H1 (cell line): Measurements from ENCODE around the gene MRTFB. TPM values are rescaled to one million over a fixed set of nuclear protein-coding genes. Genes with fewer than 3 reads are reported as not detected.

ENCODE experiments used
- CTCF ChIA-PET: fragments of 300-600 bp; sonication (Branson Sonifier 250); formaldehyde crosslinking; loops from one replicate; lab custom pipeline; 2021; ENCODE audit not compliant: partially characterized antibody; lab: Charles Lee
- POLR2A ChIA-PET: fragments of 300-600 bp; sonication (Branson Sonifier 250); formaldehyde crosslinking; loops from one replicate; lab custom pipeline; 2021; ENCODE audit warnings: inconsistent platforms; ENCODE audit not compliant: partially characterized antibody; lab: Charles Lee
- DNase-seq, 2 experiments: peaks; one replicate each; pipeline versions ENCODE4 v3.0.0 to v3.0.0-alpha.2; 2010 to 2022; ENCODE audit warnings: low spot score in 2 of 2, low read depth in 1 of 2, mixed read lengths in 1 of 2
- FAIRE-seq: peaks from 2 replicates; lab custom pipeline; 2011; peaks lifted over from hg19 to GRCh38; lab: Jason Lieb, UNC
- H2AFZ ChIP-seq: 2 replicates; pipeline ENCODE4 v1.8.1; 2012; ENCODE audit warnings: low read length, inconsistent platforms
- H2AK5ac ChIP-seq: 2 replicates; pipeline ENCODE4 v1.6.1; 2013; ENCODE audit warnings: low read depth, low read length
- H2BK120ac ChIP-seq: replicated peaks from 2 replicates; pipeline ENCODE3; 2013; ENCODE audit warnings: low read depth, low read length, inconsistent platforms
- H2BK12ac ChIP-seq: 2 replicates; pipeline ENCODE4 v1.6.1; 2013; ENCODE audit warnings: low read depth, low read length
- H2BK15ac ChIP-seq: 2 replicates; pipeline ENCODE4 v1.6.1; 2013; ENCODE audit warnings: low read length
- H2BK20ac ChIP-seq: 2 replicates; pipeline ENCODE4 v1.6.1; 2013; ENCODE audit warnings: low read length
- H2BK5ac ChIP-seq: 2 replicates; pipeline ENCODE4 v1.6.1; 2013; ENCODE audit warnings: low read depth, low read length
- H3K14ac ChIP-seq: 2 replicates; pipeline ENCODE4 v1.6.1; 2013; ENCODE audit warnings: inconsistent platforms; ENCODE audit not compliant: insufficient read length
- H3K18ac ChIP-seq: 2 replicates; pipeline ENCODE4 v1.6.1; 2013; ENCODE audit warnings: low read length; ENCODE audit errors: extremely low read depth
- H3K23ac ChIP-seq: 2 replicates; pipeline ENCODE4 v1.6.1; 2013; ENCODE audit warnings: inconsistent platforms; ENCODE audit not compliant: insufficient read length
- H3K23me2 ChIP-seq: 2 replicates; pipeline ENCODE4 v1.6.1; 2013; ENCODE audit warnings: low read depth, low read length
- H3K27ac ChIP-seq: 2 replicates; pipeline ENCODE4 v1.6.1; 2011; ENCODE audit warnings: low read depth, low read length, inconsistent platforms
- H3K27me3 ChIP-seq, 4 experiments: replicated peaks in 1 of 4; 1 replicate in 1 of 4; 2 replicates in 3 of 4; pipeline versions ENCODE4 v1.6.1 to v1.8.1; 2011 to 2013; ENCODE audit warnings: low read length in 3 of 4, mild to moderate bottlenecking in 3 of 4, inconsistent platforms in 2 of 4, mixed read lengths in 2 of 4, moderate library complexity in 1 of 4; ENCODE audit not compliant: control insufficient read depth in 3 of 4, insufficient read depth in 3 of 4; ENCODE audit errors: extremely low read depth in 1 of 4
- H3K36me3 ChIP-seq, 4 experiments: 2 replicates each; pipeline versions ENCODE4 v1.6.1 to v1.8.1; 2011 to 2013; ENCODE audit warnings: mild to moderate bottlenecking in 4 of 4, low read length in 3 of 4, moderate library complexity in 2 of 4, control low read depth in 1 of 4, inconsistent platforms in 1 of 4; ENCODE audit not compliant: insufficient read depth in 4 of 4, control insufficient read depth in 2 of 4
- H3K4ac ChIP-seq: replicated peaks from 2 replicates; pipeline ENCODE3; 2013; ENCODE audit warnings: low read length, low read depth, mixed read lengths, inconsistent platforms; ENCODE audit not compliant: insufficient read length
- H3K4me1 ChIP-seq, 4 experiments: replicated peaks in 1 of 4; 1 replicate in 1 of 4; 2 replicates in 3 of 4; pipeline versions ENCODE4 v1.6.1 to v1.8.1; 2011 to 2013; ENCODE audit warnings: low read length in 3 of 4, inconsistent platforms in 2 of 4, mixed read lengths in 1 of 4; ENCODE audit not compliant: insufficient read depth in 4 of 4, control insufficient read depth in 3 of 4
- H3K4me2 ChIP-seq, 2 experiments: 2 replicates each; pipeline versions ENCODE4 v1.6.1 to v1.8.1; 2011 to 2013; ENCODE audit warnings: low read depth in 2 of 2, low read length in 2 of 2, control low read depth in 1 of 2, inconsistent platforms in 1 of 2, mild to moderate bottlenecking in 1 of 2; ENCODE audit not compliant: insufficient read depth in 1 of 2
- H3K4me3 ChIP-seq, 4 experiments: fragments of 200-600, 300-600 bp in 1 of 4; sonication (generic), shearing (Covaris generic), sonication (Bioruptor Twin) in 1 of 4; 2 replicates each; pipeline versions ENCODE4 v1.5.1 to v1.8.1; 2011 to 2016; ENCODE audit warnings: low read length in 4 of 4, low read depth in 3 of 4, control low read depth in 2 of 4, inconsistent platforms in 2 of 4, mild to moderate bottlenecking in 2 of 4, mixed read lengths in 1 of 4, moderate library complexity in 1 of 4; ENCODE audit not compliant: insufficient read depth in 2 of 4; ENCODE audit errors: extremely low read depth in 1 of 4
- H3K56ac ChIP-seq: replicated peaks from 2 replicates; pipeline ENCODE3; 2013; ENCODE audit warnings: low read depth, mild to moderate bottlenecking, mixed read lengths, low read length, inconsistent platforms; ENCODE audit not compliant: insufficient read length
- H3K79me1 ChIP-seq: 2 replicates; pipeline ENCODE4 v1.6.1; 2013; ENCODE audit warnings: low read depth, low read length, control low read depth
- H3K79me2 ChIP-seq, 2 experiments: 2 replicates each; pipeline versions ENCODE4 v1.6.1 to v1.8.1; 2012 to 2013; ENCODE audit warnings: low read length in 2 of 2, mild to moderate bottlenecking in 2 of 2, inconsistent platforms in 1 of 2; ENCODE audit not compliant: insufficient read depth in 2 of 2, control insufficient read depth in 1 of 2
- H3K9ac ChIP-seq, 4 experiments: replicated peaks in 1 of 4; 1 replicate in 1 of 4; 2 replicates in 3 of 4; pipeline versions ENCODE4 v1.6.1 to v1.8.1; 2011 to 2013; ENCODE audit warnings: low read depth in 3 of 4, low read length in 3 of 4, control low read depth in 2 of 4, mild to moderate bottlenecking in 2 of 4, moderate library complexity in 2 of 4, inconsistent platforms in 1 of 4; ENCODE audit errors: extremely low read depth in 1 of 4
- H3K9me3 ChIP-seq, 2 experiments: 2 replicates each; pipeline versions ENCODE4 v1.6.1 to v1.8.1; 2012 to 2013; ENCODE audit warnings: mild to moderate bottlenecking in 2 of 2, moderate library complexity in 2 of 2, control low read depth in 1 of 2, inconsistent platforms in 1 of 2, low read depth in 1 of 2, low read length in 1 of 2, mixed read lengths in 1 of 2; ENCODE audit not compliant: insufficient read depth in 2 of 2
- H4K20me1 ChIP-seq, 2 experiments: replicated peaks in 1 of 2; 2 replicates each; pipeline versions ENCODE3 to v1.8.1; 2011 to 2013; ENCODE audit warnings: inconsistent platforms in 2 of 2, low read length in 2 of 2, mild to moderate bottlenecking in 1 of 2; ENCODE audit not compliant: insufficient read depth in 2 of 2, control insufficient read depth in 1 of 2
- H4K5ac ChIP-seq: 2 replicates; pipeline ENCODE4 v1.6.1; 2013; ENCODE audit warnings: low read length, low read depth, mixed read lengths, inconsistent platforms; ENCODE audit not compliant: insufficient read length
- H4K8ac ChIP-seq: 2 replicates; pipeline ENCODE4 v1.8.0; 2013; ENCODE audit warnings: mild to moderate bottlenecking, moderate library complexity, low read length, inconsistent platforms; ENCODE audit not compliant: insufficient read depth; ENCODE audit errors: extremely low read depth
- H4K91ac ChIP-seq: replicated peaks from 2 replicates; pipeline ENCODE3; 2013; ENCODE audit warnings: low read length, mixed read lengths, inconsistent platforms; ENCODE audit not compliant: insufficient read length
- BRCA1 ChIP-seq: IDR thresholded peaks from 2 replicates; pipeline ENCODE4 v1.6.1; 2012; ENCODE audit warnings: low read depth, low read length, improper control_type of control experiment
- CEBPB ChIP-seq: IDR thresholded peaks from 2 replicates; pipeline ENCODE4 v1.6.1; 2012; ENCODE audit warnings: low read depth, low read length
- CHD2 ChIP-seq: IDR thresholded peaks from 2 replicates; pipeline ENCODE4 v1.6.1; 2012; ENCODE audit warnings: low read length, improper control_type of control experiment
- KDM4A ChIP-seq: IDR thresholded peaks from one replicate; pipeline ENCODE4 v1.7.1; 2012; ENCODE audit warnings: low read depth, mild to moderate bottlenecking, moderate library complexity, low read length, inconsistent platforms; ENCODE audit not compliant: severe bottlenecking
- MAX ChIP-seq: IDR thresholded peaks from 2 replicates; pipeline ENCODE4 v1.6.1; 2012; ENCODE audit warnings: inconsistent platforms
- NRF1 ChIP-seq: IDR thresholded peaks from 2 replicates; pipeline ENCODE4 v1.6.1; 2011; ENCODE audit warnings: mild to moderate bottlenecking, low read depth, low read length, improper control_type of control experiment
- PHF8 ChIP-seq: fragments of 200-600 bp; sonication (generic); conservative IDR thresholded peaks from 2 replicates; pipeline ENCODE4 v1.7.1; 2012; ENCODE audit warnings: low read depth, mild to moderate bottlenecking, inconsistent platforms, low read length, moderate library complexity
- POU5F1 ChIP-seq: IDR thresholded peaks from 2 replicates; pipeline ENCODE4 v1.6.1; 2011; ENCODE audit warnings: low read depth, mild to moderate bottlenecking, low read length, moderate library complexity
- RNF2 ChIP-seq: fragments of 200-900, 300-1000 bp; sonication (generic); IDR thresholded peaks from 2 replicates; pipeline ENCODE4 v1.7.1; 2016; ENCODE audit warnings: borderline replicate concordance, low read depth, mild to moderate bottlenecking, antibody characterized with exemption, low read length; ENCODE audit not compliant: poor library complexity, severe bottlenecking; ENCODE audit errors: missing control alignments
- RXRA ChIP-seq: IDR thresholded peaks from 2 replicates; pipeline ENCODE4 v1.6.1; 2011; ENCODE audit warnings: low read depth, mild to moderate bottlenecking, low read length, moderate library complexity; ENCODE audit not compliant: insufficient read depth
- TAF1 ChIP-seq: IDR thresholded peaks from 2 replicates; pipeline ENCODE4 v1.6.1; 2011; ENCODE audit warnings: mild to moderate bottlenecking, low read depth, low read length
- TCF12 ChIP-seq: IDR thresholded peaks from 2 replicates; pipeline ENCODE4 v1.6.1; 2011; ENCODE audit warnings: low read depth, mild to moderate bottlenecking, low read length
- WGBS, 2 experiments: shearing (Covaris generic) in 1 of 2; methylation state at CpG; one replicate each; pipeline versions ENCODE4 v1.1.6 to v1.1.7; 2013 to 2015; ENCODE audit warnings: low lambda C conversion rate in 2 of 2, mixed read lengths in 2 of 2, inconsistent platforms in 1 of 2, low coverage in 1 of 2, missing lambda C conversion rate in 1 of 2; ENCODE audit not compliant: insufficient replicate concordance in 2 of 2, insufficient coverage in 1 of 2, insufficient read length in 1 of 2; ENCODE audit errors: extremely low coverage in 1 of 2, missing lambda C conversion rate in 1 of 2; 5-methylcytosine and 5-hydroxymethylcytosine counted together
- polyA plus RNA-seq, 7 experiments: library from polyadenylated mRNA; depleted of rRNA in 3 of 7; stranded (reverse) in 5 of 7; unstranded in 2 of 7; fragments of >200 nt in 5 of 7; fragments of 200-250 nt in 2 of 7; gene quantifications; 1 replicate in 5 of 7; 2 replicates in 1 of 7; 4 replicates in 1 of 7; pipeline versions ENCODE4 v1.2.1 to v1.2.3, GENCODE V29; 2011 to 2013; ENCODE audit warnings: missing spikeins in 2 of 7, mixed read lengths in 2 of 7
- total RNA-seq: library from RNA; stranded (reverse); fragmentation: NEBNext Ultra II Directional; extraction: Animal tissue kit (Norgen Biotek cat#: 25700); gene quantifications from 2 replicates; pipeline ENCODE4 v1.2.1, GENCODE V29; 2021

Gene MRTFB
- total and polyA plus RNA-seq, 2 of the 8 experiments (the other 6 are each of a cell fraction or from before 2014, with no cell fraction given) = 13.5 to 34.9 TPM

DNA sequence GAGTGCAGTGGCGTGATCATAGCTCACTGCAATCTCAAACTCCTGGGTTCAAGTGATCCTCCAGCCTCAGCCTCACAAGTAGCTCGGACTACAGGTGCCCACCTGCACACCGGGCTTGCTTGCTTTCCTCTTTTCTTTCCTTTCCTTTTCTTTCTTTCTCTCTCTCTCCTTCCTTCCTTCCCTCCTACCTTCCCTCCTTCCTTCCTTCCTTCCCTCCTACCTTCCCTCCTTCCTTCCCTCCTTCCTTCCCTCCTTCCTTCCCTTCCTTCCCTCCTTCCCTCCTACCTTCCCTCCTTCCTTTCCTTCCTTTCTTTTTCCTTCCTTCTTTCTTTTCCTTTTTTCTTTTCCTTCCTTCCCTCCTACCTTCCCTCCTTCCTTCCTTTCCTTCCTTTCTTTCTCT, 225.5 kb downstream of the MRTFB start:
- no peak overlapping the region for H3K9ac ChIP-seq
- CTCF ChIA-PET = interaction anchor here (0.7 to 4.9 kb wide), 3 partner anchors 10 to 345 kb away, joined by 3 to 27 read pairs (median 3); no protein-coding TSS in a partner anchor

More for the DNA sequence above, 225.5 kb downstream of the MRTFB start:
- Histone ChIP-seq H3K14ac (no peak overlapping the region), H3K23ac (no peak overlapping the region), H3K79me2 (no peaks in the 10 kb centered on the region), H3K27me3 (peaks cover 0 to 5% (median 0%) of the 10 kb centered on the region in 4 experiments; a peak in 2 of 7 replicates), H3K36me3 (no peaks in the 10 kb centered on the region), H3K18ac (no peak overlapping the region), H2BK15ac (no peak overlapping the region), H3K23me2 (peaks cover 6% of the 10 kb centered on the region), H2BK12ac (no peak overlapping the region), H3K4me3 (no peak overlapping the region), H4K20me1 (peaks cover 0 to 2% of the 10 kb centered on the region in 2 experiments), H3K4me2 (no peak overlapping the region), H2BK5ac (no peak overlapping the region), H3K56ac (no peak overlapping the region), H3K27ac (no peak overlapping the region), H4K5ac (no peak overlapping the region), H2AK5ac (peak overlapping the region; percentile 82; the same call in 1 of the 2 replicates), H3K79me1 (no peaks in the 10 kb centered on the region), H2AFZ (no peak overlapping the region), H3K9me3 (no peaks in the 10 kb centered on the region), H3K4ac (no peak overlapping the region), H4K91ac (no peak overlapping the region), H3K4me1 (peaks cover 0 to 2% (median under 1%) of the 10 kb centered on the region in 4 experiments; a peak in 3 of 7 replicates), H4K8ac (no peak overlapping the region), H2BK20ac (no peak overlapping the region), H2BK120ac (no peak overlapping the region)
- 96% methylated on average over 3 of the region's 3 CpGs; no CpG with 5 or more reads in 1 of the 2 experiments for WGBS, 2 experiments
- TF ChIP-seq PHF8 (no peak), NRF1 (no peak), CEBPB (no peak), MAX (no peak), RXRA (no peak), KDM4A (no peak), RNF2 (no peak), CHD2 (no peak), POU5F1 (no peak), TAF1 (no peak), BRCA1 (no peak), TCF12 (no peak)
- FAIRE-seq (no peak), DNase-seq (no peak)
- POLR2A ChIA-PET = interaction anchor here (2.9 kb wide), 1 partner anchor 10 kb away, joined by 9 read pairs; no protein-coding TSS in a partner anchor
